ENCODE results near the gene RTN1.

Gene RTN1, protein sequence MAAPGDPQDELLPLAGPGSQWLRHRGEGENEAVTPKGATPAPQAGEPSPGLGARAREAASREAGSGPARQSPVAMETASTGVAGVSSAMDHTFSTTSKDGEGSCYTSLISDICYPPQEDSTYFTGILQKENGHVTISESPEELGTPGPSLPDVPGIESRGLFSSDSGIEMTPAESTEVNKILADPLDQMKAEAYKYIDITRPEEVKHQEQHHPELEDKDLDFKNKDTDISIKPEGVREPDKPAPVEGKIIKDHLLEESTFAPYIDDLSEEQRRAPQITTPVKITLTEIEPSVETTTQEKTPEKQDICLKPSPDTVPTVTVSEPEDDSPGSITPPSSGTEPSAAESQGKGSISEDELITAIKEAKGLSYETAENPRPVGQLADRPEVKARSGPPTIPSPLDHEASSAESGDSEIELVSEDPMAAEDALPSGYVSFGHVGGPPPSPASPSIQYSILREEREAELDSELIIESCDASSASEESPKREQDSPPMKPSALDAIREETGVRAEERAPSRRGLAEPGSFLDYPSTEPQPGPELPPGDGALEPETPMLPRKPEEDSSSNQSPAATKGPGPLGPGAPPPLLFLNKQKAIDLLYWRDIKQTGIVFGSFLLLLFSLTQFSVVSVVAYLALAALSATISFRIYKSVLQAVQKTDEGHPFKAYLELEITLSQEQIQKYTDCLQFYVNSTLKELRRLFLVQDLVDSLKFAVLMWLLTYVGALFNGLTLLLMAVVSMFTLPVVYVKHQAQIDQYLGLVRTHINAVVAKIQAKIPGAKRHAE

DNA sequence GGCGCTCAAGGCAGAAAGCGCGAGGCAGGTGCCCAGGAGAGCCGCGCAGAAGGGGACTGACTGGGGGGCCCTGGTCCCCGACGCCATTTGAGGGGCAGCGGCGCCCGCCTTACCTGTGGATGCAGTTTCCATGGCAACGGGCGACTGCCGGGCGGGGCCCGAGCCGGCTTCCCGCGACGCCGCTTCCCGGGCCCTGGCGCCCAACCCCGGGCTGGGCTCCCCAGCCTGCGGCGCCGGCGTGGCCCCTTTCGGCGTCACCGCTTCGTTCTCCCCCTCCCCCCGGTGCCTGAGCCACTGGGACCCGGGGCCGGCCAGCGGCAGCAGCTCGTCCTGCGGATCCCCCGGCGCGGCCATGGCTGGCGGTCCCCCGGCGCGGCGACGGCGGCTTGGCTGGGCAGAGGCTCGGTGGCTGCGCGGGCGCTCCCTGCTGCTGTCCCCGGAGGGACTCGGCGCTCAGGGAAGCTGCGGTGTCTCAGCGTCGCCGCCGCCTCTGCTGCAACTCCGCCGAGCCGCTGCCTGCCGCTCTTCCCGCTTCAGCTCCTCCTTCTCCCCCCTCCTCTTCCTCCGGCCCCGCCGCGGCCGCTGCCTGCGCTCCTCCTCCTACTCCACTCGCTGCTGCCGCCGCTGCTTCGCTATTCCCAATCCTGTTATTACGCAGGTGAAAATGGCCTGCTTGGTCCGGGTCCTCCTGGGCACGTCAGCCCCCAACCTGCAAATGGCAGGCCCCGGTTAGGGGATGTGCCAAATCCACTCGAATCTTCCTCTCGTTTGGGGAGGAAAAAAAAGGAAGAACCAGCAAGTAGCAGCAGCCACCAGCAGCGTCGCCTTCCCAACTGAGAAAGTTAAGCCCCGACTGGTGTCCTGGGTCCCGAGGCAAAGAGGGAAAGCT, at the start of gene RTN1:
Gene RTN1 (minus strand): TSS at position 500 of the 889 bp plus-strand sequence. CDS start 146 bp downstream, at position 354.
- DNase-seq (ENCODE audit: low read depth in 2 of 2), result peak in 1 of 2 donors; percentile 1

- no peak for DNase-seq (ENCODE audit: low read depth in 2 of 2)
Observed at GRCh38 chr14:59920378-59920683, 49.8 kb upstream of the RTN1 start.

- DNase-seq (ENCODE audit: low read depth in 2 of 2), result no peak
Observed at GRCh38 chr14:59919570-59920377, 49.2 kb upstream of the RTN1 start, which contains the start of gene LRRC9. Gene LRRC9 (plus strand): TSS chr14:59920144.

GRCh38 chr14:59918824-59919569, 48.4 kb upstream of the RTN1 start:
- DNase-seq (ENCODE audit: low read depth in 2 of 2), result no peak

GRCh38 chr14:59913187-59913586, 42.6 kb upstream of the RTN1 start:
- no peak for DNase-seq (ENCODE audit: low read depth in 2 of 2)

- no peak for DNase-seq (ENCODE audit: low read depth in 2 of 2)
Observed at GRCh38 chr14:59912443-59912842, 41.9 kb upstream of the RTN1 start.

DNA sequence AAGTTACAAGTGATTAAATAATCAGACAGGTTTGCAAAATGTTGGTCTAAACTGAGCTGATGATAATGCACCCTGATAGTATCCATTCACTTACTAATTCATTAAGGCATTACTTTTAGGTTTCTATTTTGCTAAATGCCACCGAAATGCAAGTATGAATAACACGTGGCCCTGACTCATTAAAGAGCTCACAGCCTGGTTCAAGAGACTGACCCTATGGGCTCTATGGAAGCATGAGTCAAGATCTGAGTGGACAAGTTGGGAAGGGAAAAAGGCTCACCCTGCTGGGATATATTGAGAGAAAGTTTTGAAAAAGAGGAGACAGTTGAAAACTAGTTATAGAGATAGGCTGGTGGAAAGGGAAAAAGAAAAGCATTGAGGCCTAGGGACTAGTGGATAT, 34.6 kb upstream of the RTN1 start:
- DNase-seq (ENCODE audit: low read depth in 2 of 2), result no peak

DNA sequence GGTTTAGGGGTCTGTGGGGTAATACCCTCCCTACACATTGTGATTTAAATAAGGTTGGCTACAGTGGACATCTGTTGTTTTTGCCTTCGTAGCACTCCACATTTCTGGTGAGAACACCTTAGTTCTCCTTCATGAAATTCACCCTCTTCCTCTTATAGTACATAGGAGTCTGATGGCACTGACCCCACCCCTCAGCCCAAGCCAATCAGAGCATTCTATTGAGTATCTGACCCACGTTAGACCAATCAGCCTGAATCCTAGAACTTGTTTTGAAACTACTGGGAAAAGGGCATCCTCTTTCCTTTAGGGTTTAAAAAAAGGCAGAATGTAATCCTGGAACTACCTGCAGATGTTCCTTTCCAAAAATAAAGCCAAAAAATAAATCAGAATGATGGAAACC, 33.6 kb upstream of the RTN1 start:
- DNase-seq (ENCODE audit: low read depth in 2 of 2), result no peak

GRCh38 chr14:59900556-59900955, 30.0 kb upstream of the RTN1 start:
- no peak for DNase-seq (ENCODE audit: low read depth in 2 of 2)

DNA sequence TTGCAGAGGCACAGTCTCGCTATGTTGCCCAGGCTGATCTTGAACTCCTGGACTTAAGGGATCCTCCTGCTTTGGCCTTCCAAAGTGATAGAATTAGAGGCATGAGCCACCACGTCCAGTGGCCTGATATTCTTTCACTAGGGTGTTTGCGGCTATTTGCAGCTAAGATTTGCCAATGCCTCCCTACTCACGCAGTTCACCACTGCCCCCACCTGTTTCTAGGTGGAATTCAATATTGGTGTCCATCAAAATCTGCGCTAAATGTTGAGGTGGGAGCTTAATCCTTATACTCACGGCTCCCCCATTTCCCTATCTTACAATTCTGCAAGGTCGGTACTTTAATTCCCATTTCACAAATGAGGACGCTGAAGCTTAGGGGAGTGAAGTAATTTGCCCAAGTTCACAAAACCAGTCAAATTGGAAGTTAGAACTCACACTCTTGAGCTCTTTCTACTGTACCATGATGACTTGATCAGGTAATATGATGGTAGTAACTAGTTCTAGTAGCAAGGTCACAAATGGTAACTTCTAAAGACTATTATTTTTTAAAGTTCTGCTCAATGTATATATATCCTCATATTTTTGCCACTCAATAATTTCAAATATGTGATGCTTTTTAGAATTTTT, 27.3 kb upstream of the RTN1 start:
- no peak for DNase-seq (ENCODE audit: low read depth in 2 of 2)

- no peak for DNase-seq (ENCODE audit: low read depth in 2 of 2)
Observed at GRCh38 chr14:59895721-59896120, 25.1 kb upstream of the RTN1 start.

DNA sequence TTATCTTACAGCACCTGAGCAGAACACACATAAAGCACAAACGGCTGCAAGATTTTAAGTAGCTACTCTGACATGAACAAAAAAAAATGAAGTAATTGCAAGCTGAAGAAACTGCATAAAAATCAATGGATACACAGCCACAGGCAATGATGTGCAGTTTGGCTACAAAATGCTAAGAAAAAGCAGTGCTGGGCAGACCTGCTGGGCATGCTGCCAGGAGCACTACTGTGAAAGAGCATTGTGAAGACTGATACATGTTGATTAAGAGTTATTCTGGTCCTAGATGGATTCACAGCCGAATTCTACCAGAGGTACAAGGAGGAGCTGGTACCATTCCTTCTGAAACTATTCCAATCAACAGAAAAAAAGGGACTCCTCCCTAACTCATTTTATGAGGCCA, 20.1 kb upstream of the RTN1 start:
- DNase-seq (ENCODE audit: low read depth in 2 of 2), result no peak

GRCh38 chr14:59882957-59883356, 12.4 kb upstream of the RTN1 start:
- DNase-seq (ENCODE audit: low read depth in 2 of 2), result no peak

DNA sequence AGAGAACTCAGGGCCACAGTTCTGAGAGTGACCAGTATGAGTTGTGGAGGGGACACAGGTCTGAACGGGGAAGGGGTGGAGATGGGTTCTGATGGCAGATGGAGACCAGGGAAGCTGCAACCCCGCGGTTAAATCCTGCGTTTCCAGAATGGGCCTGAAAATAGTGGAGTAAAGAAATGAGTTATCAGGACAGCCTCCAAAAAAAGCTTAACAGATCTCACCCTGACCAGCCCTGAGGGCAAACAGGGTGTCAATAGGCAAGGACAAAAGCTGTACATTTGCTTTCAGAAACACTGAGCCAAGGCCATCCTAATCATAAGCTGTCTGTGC, 555 bp upstream of the RTN1 start:
- no peak for DNase-seq (ENCODE audit: low read depth in 2 of 2)

- DNase-seq (ENCODE audit: low read depth in 2 of 2), result no peak
Observed at GRCh38 chr14:59869381-59870255, 958 bp downstream of the RTN1 start.

DNA sequence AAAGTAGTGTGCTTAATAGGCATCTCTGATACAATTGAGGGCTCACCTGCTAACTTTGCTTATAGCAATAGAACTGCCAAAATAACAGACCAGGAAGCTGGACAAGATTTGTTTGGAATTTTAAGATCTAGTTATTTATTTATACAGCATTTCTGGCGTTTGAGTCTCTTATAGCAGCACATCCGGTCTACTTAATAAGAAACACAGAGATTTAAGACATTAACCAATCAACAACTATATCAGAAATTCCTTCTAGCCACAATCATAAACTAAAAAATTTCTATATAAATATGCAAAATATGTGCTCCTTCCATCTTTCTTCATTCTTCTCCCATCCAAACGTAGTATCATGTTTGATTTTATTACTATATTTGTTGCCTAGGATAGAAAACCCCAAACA, 2.6 kb downstream of the RTN1 start:
- no peak for DNase-seq (ENCODE audit: low read depth in 2 of 2)

DNA sequence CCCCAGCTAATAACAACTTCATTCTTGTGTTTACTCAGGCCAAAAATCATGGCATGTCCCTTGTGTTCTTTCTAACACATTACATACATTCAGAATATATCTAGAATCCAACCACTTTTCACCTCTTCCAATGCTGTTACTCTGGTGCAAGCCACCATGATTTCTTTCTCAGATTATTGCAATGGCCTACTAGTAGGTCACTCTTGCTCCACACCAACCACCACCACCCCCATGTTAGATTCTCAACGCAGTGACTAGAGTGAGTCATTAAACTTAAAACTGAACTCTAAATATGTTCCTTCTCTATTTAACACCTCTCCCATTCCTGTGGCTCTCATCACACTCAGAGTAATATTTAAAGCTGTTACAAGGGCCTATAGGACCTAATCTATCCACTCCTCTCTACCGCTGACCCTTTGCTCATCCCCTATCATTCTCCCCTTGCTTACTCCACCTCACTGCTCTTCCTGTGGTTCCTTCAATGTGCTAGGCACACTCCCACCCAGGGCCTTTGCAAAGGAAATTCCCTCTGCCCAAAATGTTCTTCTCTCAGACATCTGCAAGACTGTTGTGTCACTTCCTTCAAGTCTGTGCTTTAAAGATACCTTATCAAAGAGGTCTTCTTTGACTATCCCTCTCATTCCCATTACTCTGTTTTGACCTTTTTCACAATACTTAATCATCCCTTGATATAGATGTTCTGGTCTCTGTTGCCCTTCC, 6.6 kb downstream of the RTN1 start:
- DNase-seq (ENCODE audit: low read depth in 2 of 2), result no peak

- DNase-seq (ENCODE audit: low read depth in 2 of 2), result no peak
Observed at GRCh38 chr14:59857328-59857727, 13.2 kb downstream of the RTN1 start.

- no peak for DNase-seq (ENCODE audit: low read depth in 2 of 2)
Observed at GRCh38 chr14:59852350-59852749, 18.2 kb downstream of the RTN1 start.
